Mucosa of stomach (tissue), 1 donor: Measurements from ENCODE around the gene SLC15A5.

ENCODE experiments used
- H3K27me3 ChIP-seq: one replicate; pipeline ENCODE4 v1.7.0; 2013; ENCODE audit warnings: mild to moderate bottlenecking, low read length; ENCODE audit not compliant: control insufficient read depth, insufficient read depth
- H3K36me3 ChIP-seq: one replicate; pipeline ENCODE4 v1.7.0; 2013; ENCODE audit warnings: low read length; ENCODE audit not compliant: control insufficient read depth, insufficient read depth
- H3K4me1 ChIP-seq: one replicate; pipeline ENCODE4 v1.7.0; 2013; ENCODE audit warnings: mild to moderate bottlenecking, low read length; ENCODE audit not compliant: control insufficient read depth, insufficient read depth
- H3K4me3 ChIP-seq: one replicate; pipeline ENCODE4 v1.7.0; 2013; ENCODE audit warnings: low read length
- H3K9ac ChIP-seq: one replicate; pipeline ENCODE4 v1.7.0; 2013; ENCODE audit warnings: mild to moderate bottlenecking, low read length, moderate library complexity
- H3K9me3 ChIP-seq: one replicate; pipeline ENCODE4 v1.7.0; 2013; ENCODE audit warnings: mild to moderate bottlenecking, low read length, moderate library complexity; ENCODE audit not compliant: control insufficient read depth
- donor health status: Pancreatic carcinoma.

SLC15A5 gene

GRCh38 chr12:16258963-16259362 is 18.5 kb downstream of the SLC15A5 start:
- no peaks in the 10 kb centered on the region for H3K36me3 ChIP-seq
- H3K4me3 ChIP-seq, result no peak overlapping the region
- no peaks in the 10 kb centered on the region for H3K27me3 ChIP-seq
- H3K4me1 ChIP-seq, result no peaks in the 10 kb centered on the region
- H3K9ac ChIP-seq, result no peak overlapping the region
- H3K9me3 ChIP-seq, result no peaks in the 10 kb centered on the region

DNA sequence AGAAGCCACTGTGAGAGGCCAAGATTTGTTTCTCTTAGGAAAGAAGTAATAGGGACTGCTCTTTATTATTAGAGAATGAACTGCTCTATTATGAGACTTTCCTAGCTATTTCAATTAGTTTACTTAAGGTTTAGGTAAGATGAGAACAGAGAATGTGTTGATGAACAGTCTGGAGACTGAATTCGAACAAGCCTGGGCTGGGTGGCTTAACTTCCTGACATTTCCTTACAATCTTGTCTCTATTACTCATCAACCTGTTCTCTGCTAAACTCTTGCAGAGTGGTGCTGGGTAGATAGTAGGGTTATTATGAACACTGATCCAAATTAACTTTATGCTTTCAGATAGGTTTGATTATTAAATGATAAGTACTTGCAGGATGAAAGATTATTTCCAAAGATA is 31.2 kb downstream of the SLC15A5 start:
- H3K9ac ChIP-seq, result no peak overlapping the region

GRCh38 chr12:16245209-16245608 is 32.3 kb downstream of the SLC15A5 start:
- H3K4me1 ChIP-seq, result no peaks in the 10 kb centered on the region
- no peaks in the 10 kb centered on the region for H3K9me3 ChIP-seq
- H3K27me3 ChIP-seq, result no peaks in the 10 kb centered on the region
- H3K9ac ChIP-seq, result no peak overlapping the region
- H3K4me3 ChIP-seq, result no peak overlapping the region
- H3K36me3 ChIP-seq, result no peaks in the 10 kb centered on the region

More for the DNA sequence above, 31.2 kb downstream of the SLC15A5 start:
- no peaks in the 10 kb centered on the region for H3K9me3 ChIP-seq
- no peak overlapping the region for H3K4me3 ChIP-seq
- H3K27me3 ChIP-seq, result no peaks in the 10 kb centered on the region
- no peaks in the 10 kb centered on the region for H3K4me1 ChIP-seq
- no peaks in the 10 kb centered on the region for H3K36me3 ChIP-seq

DNA sequence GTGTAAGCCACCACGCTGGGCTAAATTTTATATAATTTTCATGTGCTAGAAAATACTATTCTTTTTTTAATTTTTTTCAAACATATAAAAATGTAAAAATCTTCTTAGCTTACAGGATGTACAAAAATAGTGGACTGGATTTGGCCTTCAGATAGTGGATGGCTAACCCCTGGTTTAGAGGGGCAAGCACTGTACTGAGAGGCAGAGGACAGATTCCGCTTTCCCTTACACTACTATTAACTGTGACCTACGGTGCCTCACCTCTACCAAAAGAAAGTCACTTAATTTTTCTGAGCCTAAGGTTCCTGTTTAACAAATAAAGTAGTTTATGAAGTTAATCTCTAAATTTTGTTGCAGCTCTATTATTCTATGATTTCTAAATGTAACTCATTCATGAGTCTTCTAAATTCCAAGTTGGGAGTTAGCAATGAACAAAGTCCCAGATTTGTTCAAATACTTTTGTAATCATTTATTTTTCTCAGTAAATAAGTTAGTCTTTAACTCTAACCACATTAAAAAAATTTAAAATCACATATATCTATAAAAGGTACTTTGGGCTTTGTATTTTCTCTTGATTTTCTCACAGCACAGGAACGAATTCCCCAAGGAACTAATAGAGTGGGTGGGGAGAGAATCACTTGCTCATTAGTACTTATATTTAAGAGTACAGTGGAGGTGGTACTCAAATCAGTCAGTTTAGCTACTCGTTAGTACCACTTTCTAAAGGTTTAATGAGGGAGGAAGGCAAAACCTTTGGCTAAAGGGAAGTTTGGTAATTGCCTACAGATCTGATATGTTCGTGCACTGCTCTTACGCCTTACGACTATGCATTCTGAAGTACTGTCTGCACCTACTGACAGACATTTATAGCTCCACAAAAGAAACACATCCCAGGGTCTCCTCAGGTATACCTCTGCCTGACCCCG is 33.7 kb downstream of the SLC15A5 start:
- no peaks in the 10 kb centered on the region for H3K9me3 ChIP-seq
- no peak overlapping the region for H3K9ac ChIP-seq
- H3K27me3 ChIP-seq, result no peaks in the 10 kb centered on the region
- no peak overlapping the region for H3K4me3 ChIP-seq
- no peaks in the 10 kb centered on the region for H3K4me1 ChIP-seq
- H3K36me3 ChIP-seq, result no peaks in the 10 kb centered on the region

- H3K36me3 ChIP-seq, result no peaks in the 10 kb centered on the region
- H3K4me1 ChIP-seq, result no peaks in the 10 kb centered on the region
- H3K9me3 ChIP-seq, result no peaks in the 10 kb centered on the region
- no peaks in the 10 kb centered on the region for H3K27me3 ChIP-seq
- H3K4me3 ChIP-seq, result no peak overlapping the region
- no peak overlapping the region for H3K9ac ChIP-seq
These were observed 36.1 kb downstream of the SLC15A5 start for GRCh38 chr12:16241346-16241745.

DNA sequence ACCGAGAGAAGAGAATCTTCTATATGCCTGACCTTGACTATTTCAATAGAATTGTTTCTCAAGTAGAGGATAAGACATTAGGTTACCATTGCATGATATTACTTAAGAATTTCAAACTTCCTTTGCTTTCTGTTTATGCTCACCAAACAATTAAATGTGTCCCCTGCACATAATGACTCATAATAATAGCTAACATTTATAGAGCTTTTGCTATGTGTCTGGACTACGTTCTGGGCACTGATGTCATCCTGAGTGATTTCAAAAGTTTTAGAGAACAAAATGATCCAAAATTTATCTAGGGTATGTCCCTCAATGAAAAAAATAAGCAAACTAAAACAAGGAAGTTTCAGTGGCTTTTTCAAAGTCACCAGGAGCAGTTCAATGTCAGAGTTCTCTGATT is 38.8 kb downstream of the SLC15A5 start:
- no peaks in the 10 kb centered on the region for H3K36me3 ChIP-seq
- H3K9ac ChIP-seq, result no peak overlapping the region
- H3K4me3 ChIP-seq, result no peak overlapping the region
- H3K4me1 ChIP-seq, result no peaks in the 10 kb centered on the region
- no peaks in the 10 kb centered on the region for H3K9me3 ChIP-seq
- H3K27me3 ChIP-seq, result no peaks in the 10 kb centered on the region

- Histone ChIP-seq H3K4me3 (no peak overlapping the region), H3K36me3 (no peaks in the 10 kb centered on the region), H3K9me3 (no peaks in the 10 kb centered on the region), H3K9ac (no peak overlapping the region), H3K4me1 (no peaks in the 10 kb centered on the region), H3K27me3 (no peaks in the 10 kb centered on the region)
These were observed 47.8 kb downstream of the SLC15A5 start for GRCh38 chr12:16229676-16230075.

DNA sequence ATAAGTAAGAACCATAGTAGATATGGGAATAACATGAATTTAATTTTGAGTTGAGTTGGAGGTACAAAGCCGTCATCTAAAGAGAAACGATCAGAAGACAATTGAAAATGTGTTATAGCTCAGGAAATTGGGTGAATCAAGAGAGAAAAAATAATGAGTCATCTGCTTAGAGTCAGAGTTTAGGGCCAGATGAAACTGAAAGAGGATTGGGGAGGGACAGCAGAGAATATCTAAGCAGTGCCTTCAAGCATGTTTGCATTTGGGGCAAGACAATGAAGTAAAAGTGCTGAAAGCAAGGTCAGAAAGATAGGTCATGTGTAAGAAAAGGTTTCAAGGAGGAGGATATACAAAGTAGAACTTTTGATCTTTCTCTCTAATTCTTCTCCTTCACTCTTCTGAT is 49.4 kb downstream of the SLC15A5 start:
- H3K27me3 ChIP-seq, result no peaks in the 10 kb centered on the region
- no peaks in the 10 kb centered on the region for H3K4me1 ChIP-seq
- no peak overlapping the region for H3K9ac ChIP-seq
- H3K4me3 ChIP-seq, result no peak overlapping the region
- no peaks in the 10 kb centered on the region for H3K36me3 ChIP-seq
- H3K9me3 ChIP-seq, result no peaks in the 10 kb centered on the region

DNA sequence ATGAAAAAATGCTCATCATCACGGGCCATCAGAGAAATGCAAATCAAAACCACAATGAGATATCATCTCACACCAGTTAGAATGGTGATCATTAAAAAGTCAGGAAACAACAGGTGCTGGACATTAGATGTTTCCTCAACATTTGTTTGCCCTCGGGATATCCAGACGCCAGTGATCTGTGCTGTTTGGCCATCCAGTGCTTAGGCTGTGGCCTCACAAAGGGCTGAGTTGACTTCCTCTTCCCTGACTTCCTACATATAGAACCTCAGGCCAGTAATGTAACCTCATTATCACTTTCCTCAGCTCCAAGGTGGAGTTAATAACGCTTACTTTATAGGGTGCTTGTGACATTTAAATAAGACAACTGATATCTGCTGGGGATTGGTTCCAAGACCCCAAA is 51.8 kb downstream of the SLC15A5 start:
- H3K27me3 ChIP-seq, result no peaks in the 10 kb centered on the region
- no peak overlapping the region for H3K9ac ChIP-seq
- no peaks in the 10 kb centered on the region for H3K4me1 ChIP-seq
- no peak overlapping the region for H3K4me3 ChIP-seq
- H3K36me3 ChIP-seq, result no peaks in the 10 kb centered on the region
- H3K9me3 ChIP-seq, result no peaks in the 10 kb centered on the region

DNA sequence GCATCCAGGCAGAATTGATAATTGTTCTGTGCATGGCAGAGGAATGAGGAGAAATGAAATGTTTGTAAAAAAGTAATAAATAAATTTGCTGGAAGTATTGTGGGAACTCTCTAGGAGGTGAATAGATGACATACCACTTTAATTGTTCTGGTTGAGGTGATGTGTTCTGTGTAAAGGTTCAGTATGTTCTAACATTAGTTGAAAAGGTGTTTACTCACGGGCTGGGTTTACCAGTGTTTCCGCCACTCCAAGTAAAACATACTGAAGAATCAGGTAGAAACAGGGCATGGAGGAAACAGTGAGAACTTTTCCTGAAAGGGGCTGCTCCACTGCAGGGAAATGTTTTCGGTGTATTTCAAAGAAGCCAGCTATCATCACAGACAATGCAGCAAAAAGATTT is 53.3 kb downstream of the SLC15A5 start:
- no peaks in the 10 kb centered on the region for H3K9me3 ChIP-seq
- no peak overlapping the region for H3K9ac ChIP-seq
- no peaks in the 10 kb centered on the region for H3K4me1 ChIP-seq

GRCh38 chr12:16221776-16222175 is 55.7 kb downstream of the SLC15A5 start:
- H3K4me3 ChIP-seq, result no peak overlapping the region
- H3K9me3 ChIP-seq, result no peaks in the 10 kb centered on the region
- H3K9ac ChIP-seq, result no peak overlapping the region
- H3K27me3 ChIP-seq, result no peaks in the 10 kb centered on the region
- no peaks in the 10 kb centered on the region for H3K4me1 ChIP-seq
- no peaks in the 10 kb centered on the region for H3K36me3 ChIP-seq

More for the DNA sequence above, 53.3 kb downstream of the SLC15A5 start:
- H3K27me3 ChIP-seq, result no peaks in the 10 kb centered on the region
- H3K36me3 ChIP-seq, result no peaks in the 10 kb centered on the region
- H3K4me3 ChIP-seq, result no peak overlapping the region

GRCh38 chr12:16220120-16220519 is 57.4 kb downstream of the SLC15A5 start:
- Histone ChIP-seq H3K9me3 (no peaks in the 10 kb centered on the region), H3K27me3 (no peaks in the 10 kb centered on the region), H3K9ac (no peak overlapping the region), H3K4me3 (no peak overlapping the region), H3K36me3 (no peaks in the 10 kb centered on the region), H3K4me1 (no peaks in the 10 kb centered on the region)
